Measurements from ENCODE around the gene IL3.
A peak's percentile ranks its signal among the peaks of the same experiment; 100 is the strongest.
"Not testable (repeated sequence)": the region's sequence is repeated elsewhere in the genome, so short reads cannot be mapped to it uniquely, and the experiment has no call there.

The IL3 gene

GRCh38 chr5:132093271-132093670 lies 32.8 kb downstream of the IL3 start:
- no peak for DNase-seq (ENCODE audit: low read depth, low spot score)

DNA sequence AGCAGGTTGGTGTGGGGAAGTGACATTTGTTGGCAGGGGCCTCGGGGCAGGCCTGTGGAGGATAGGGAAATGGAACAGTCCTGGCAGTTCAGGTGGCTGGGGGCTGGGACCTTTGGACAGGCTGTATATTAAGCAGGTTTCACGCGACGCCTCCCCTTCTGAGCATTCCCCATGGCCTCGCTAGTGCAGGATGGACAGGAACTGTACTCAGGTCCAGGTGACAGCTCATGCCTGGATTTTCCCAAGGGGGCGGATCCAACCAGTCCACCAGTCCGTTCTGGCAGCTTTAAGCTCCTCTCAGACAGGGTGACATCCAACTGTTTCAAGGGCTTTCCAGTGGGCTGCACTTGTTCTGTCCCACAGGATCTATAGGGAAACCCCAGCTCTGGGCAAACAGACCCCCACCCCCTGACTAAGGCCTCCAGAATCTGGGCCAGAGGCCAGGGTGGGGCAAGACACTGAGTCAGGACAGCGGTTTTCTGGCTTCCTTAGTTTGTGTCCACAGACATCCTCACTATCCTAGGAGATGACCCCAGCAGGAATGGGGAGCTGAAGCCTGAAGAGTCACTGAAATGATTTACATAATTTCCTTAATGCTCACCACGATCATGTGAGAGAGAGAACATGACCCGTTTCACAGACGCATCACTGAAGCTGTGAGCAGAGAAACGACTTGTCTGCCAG lies 34.1 kb downstream of the IL3 start:
- no peak for DNase-seq (ENCODE audit: low read depth, low spot score)

DNA sequence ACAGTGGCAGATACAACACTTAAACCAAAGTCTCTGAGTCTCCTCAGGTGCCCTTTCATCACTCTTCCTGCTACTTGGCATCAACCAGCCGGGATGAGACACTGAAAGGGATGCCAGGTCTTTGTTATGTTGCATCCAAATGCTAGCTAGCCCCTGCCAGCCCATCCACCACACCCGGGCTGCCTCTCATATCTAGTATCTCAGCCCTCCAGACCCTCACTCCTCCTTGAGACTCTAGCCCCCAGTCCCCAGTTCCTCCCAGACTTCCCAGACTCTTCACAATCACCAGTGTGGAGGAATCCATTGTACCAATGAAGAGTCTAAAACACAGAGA lies 34.6 kb downstream of the IL3 start:
- DNase-seq (ENCODE audit: low read depth, low spot score) = no peak

DNA sequence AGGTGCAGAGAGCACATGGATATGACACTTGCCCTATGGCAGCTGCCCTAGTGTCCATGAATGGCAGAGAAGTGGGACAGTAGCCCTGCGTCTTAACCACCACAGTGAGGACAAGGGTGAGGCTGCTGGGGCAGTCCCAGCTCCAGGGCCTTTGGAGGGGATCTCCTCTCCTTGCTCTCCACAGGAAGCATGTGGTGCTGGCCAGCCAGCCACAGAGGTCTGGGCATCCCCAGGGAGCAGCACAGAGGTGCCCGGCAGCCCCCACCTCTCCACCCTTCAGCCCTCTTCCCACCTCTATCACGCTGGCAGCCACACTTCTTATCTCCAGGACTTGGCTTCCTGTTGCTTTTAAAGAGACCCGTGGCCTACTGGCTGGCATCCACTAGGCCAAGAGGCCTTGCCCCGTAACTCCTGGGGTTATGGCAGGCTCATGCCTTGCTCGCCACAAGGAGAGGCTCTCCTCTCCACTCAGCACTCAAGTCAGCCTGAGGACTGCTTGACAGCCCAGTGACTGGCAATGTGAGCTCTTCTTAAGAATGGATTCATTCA lies 35.0 kb downstream of the IL3 start:
- DNase-seq (ENCODE audit: low read depth, low spot score) = no peak

DNA sequence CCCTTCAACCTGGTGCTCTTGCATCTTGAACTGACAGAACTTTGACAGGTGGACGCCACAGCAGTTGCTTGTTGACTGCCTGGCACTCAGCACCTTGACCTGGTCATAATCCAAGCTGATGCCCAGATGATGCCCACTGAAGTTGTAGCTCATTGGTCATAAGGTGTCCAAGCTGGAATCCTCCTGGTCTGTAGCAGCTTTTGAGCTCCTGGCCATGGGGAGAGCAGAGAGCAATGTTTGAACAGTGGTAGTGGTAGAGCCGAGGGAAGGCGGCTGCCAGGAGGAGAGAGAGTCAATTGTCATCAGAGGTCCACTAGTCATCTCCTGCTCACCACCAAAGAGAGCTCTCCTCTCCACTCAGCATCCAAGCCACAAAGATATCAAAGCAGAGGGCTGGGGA lies 36.4 kb downstream of the IL3 start:
- DNase-seq (ENCODE audit: low read depth, low spot score) = no peak

DNA sequence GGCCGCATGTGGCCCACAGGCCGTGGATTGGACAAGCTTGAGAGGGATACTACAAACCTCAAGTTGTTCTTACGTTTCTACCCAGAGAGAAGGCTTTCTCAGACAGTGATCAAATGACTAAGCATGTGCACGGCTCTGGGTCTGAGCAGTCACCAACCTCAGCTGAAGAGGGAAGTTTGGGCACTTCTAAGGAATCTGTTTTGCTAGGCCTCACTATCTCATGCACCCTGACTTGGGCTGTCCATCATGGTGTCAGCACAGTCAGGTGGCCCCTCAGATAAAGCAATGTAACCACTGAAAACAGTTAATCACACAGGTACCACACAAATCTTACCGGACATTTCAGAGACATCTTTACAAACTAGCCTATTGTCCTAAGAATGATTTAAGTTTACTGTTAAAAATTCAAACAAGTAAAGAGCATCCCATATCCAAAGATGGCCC lies 37.7 kb downstream of the IL3 start:
- DNase-seq (ENCODE audit: low read depth, low spot score) = no peak

GRCh38 chr5:132098621-132099020 lies 38.2 kb downstream of the IL3 start:
- no peak for DNase-seq (ENCODE audit: low read depth, low spot score)

DNA sequence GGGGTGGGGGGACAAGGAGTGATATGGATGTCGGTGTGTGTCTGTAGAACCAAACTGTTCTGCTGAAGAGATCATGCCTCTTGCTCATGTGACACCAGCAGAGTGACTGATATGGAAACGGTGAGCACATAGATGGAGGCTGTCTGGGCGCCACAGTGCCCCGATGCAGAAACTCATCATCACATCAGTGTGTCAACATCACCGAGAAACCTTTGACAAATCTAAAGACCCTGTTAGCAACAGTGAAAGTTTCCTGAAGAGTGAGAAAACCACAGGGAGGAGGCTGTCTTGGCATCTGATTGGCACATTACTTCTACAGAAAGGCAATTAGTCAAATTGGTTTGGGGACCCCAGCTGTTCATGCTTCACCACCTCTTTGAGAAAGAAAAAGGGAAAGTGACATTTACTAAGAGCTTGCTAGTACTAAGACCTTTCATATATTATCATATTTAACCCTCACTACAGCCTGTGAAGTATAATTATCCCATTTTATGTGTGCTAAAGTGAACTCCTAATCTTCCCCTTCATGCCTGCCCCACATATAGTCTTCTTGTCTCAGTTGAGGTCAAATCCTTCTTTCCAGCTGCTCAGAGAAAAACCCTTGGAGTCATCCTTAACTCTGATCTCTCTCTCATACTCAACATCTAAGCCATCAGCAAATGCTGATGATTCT lies 38.8 kb downstream of the IL3 start:
- DNase-seq (ENCODE audit: low read depth, low spot score) = no peak

GRCh38 chr5:132099905-132100304 lies 39.5 kb downstream of the IL3 start:
- DNase-seq (ENCODE audit: low read depth, low spot score) = no peak

DNA sequence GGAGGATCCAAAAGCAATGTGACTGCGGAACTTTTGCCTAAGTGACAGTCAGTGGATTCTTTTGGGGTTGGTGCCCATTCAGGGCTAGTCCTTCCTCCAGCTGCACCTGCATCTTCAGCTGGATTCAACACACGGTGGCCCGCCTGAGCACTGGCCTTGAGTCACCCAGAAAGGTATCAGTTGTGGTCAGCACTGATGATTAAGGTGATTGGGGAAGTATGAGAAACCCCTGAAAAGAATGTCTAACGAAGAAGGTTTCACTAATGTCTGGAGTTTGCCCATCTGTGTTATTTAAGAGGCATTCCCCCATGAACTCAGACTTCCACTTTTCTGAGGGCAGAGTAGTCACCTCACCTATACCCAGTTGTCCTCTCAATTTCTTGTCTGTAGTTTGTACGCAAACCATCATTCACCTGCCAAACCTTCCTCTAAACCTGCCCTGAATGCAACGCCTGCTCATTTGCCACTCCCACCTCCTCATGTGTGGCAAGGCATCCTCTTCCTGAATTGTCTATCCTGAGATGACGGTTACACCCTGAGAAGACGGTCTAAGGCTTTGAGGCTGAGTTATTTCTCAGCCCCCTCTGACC lies 40.3 kb downstream of the IL3 start:
- DNase-seq (ENCODE audit: low read depth, low spot score) = no peak

DNA sequence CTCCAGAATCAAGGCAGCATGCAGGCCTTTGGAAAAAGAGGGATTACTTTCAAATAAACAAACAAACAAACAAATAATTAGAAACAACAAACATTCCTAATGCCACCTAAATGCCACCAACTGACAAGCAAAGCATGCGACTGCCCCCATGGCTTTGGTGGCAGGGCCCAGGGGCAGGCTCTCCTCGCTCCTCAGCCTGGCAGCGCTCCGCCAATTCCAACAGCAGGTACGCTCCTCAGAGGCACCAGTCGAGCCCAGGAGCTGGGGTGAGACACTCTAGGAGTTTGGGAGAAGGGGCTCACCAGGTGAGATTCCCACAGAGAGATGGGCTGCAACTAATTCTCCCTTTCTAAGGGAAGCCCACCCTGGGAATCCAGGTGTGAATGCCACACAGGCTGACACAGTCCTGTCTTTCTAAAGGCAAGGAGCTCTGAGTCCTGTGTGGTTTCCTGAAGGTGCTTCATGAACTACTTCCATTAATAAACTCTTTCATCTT lies 41.0 kb downstream of the IL3 start:
- DNase-seq (ENCODE audit: low read depth, low spot score) = no peak

DNA sequence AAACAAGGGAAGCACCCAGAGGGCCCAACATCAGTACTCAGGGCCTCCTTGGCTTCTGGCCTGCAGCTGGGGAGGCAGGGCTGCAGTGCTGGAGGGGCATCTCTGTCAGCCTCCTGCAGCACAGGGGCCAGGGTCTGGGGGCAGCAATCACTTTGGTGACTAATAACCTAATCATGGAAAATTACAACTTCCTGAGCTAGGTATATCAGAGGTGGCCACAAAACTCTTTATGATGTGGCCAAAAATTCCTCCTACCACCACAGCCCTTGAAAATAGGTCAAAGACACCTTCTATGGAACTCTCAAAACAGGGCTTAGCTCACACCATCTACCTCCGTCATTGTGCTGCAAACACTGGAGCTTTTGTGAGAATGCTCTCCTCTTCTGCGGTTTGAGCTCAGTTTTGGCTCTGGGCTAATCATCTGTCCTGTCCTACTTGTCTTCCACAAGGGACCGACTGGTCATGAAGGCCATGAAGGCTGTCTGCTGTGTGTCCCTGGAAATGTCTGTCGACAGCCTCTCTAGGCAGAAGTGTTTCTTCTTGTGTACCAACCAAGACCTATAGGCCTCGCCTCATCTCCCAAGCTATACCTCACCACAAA lies 41.7 kb downstream of the IL3 start:
- DNase-seq (ENCODE audit: low read depth, low spot score) = no peak

DNA sequence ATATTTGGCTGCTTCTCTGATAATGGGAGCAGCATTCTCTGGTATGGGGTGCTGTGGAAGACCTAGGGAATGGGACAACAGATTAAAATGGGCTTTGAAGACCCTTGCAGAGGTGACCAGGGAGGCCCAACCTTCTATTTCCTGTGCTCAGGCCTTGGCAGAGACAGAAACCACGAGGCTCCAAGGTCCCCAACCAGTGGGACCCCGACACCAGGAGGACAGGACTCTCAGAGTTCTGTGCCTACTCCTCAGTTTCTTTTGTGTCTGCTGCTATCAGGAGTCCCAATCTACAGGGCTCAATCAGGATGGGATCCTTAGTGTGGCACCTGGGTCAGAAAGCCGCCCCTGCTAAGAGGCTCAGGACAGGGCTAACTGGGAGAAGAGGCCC lies 42.5 kb downstream of the IL3 start:
- no peak for DNase-seq (ENCODE audit: low read depth, low spot score)

GRCh38 chr5:132103332-132103951 lies 43.0 kb downstream of the IL3 start:
- peak; percentile 39 for DNase-seq (ENCODE audit: low read depth, low spot score)

DNA sequence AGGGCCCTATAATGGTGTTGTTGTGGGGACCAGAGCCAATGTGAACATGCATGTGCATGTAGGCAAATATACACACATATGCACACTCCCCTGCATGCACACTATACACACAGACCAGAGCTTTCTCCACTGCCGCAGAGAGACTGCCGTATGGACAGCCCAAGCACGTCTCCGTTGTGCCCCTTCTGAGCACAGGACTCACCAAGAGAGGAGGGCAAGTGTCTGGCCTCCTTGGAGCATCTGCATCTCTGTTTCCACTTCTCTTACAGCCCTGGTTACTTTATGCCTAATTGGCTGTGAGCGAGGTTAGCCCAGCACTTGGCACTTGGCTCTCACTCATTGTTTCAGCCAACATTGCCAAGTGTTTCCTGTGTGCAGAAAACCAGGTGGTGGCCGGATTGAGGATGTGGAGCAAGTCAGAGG lies 43.5 kb downstream of the IL3 start:
- DNase-seq (ENCODE audit: low read depth, low spot score) = no peak

GRCh38 chr5:132104556-132104955 lies 44.1 kb downstream of the IL3 start:
- no peak for DNase-seq (ENCODE audit: low read depth, low spot score)

DNA sequence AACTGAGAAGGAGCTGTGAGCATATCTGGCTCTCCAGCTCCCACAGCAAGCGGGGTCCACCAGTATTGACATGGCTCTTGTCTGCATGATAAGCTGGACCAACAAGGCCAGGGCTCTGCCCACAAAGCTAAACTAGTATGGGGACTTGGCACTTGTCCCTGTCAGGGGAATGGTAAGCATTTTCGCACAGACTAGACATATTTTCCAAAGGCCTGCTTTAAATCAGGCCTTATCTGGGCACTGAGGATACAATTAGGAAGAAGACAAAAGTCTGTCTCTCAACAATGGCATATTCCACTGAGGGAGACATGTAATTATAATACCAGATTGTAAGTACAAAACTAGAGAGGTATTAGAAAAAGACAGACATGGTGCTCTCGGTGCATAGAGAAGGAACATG lies 45.2 kb downstream of the IL3 start:
- no peak for DNase-seq (ENCODE audit: low read depth, low spot score)

DNA sequence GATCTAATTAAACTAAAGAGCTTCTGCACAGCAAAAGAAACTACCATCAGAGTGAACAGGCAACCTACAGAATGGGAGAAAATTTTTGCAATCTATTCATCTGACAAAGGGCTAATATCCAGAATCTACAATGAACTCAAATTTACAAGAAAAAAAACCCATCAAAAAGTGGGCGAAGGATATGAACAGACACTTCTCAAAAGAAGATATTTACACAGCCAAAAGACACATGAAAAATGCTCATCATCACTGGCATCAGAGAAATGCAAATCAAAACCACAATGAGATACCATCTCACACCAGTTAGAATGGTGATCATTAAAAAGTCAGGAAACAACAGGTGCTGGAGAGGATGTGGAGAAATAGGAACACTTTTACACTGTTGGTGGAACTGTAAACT lies 48.0 kb downstream of the IL3 start:
- not testable (repeated sequence) for DNase-seq (ENCODE audit: low read depth, low spot score)

DNA sequence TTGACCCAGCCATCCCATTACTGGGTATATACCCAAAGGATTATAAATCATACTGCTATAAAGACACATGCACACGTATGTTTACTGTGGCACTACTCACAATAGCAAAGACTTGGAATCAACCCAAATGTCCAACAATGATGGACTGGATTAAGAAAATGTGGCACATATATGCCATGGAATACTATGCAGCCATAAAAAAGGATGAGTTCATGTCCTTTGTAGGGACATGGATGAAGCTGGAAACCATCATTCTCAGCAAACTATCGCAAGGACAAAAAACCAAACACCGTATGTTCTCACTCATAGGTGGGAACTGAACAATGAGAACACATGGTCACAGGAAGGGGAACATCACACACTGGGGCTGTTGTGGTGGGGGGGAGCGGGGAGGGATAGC lies 48.5 kb downstream of the IL3 start:
- DNase-seq (ENCODE audit: low read depth, low spot score) = not testable (repeated sequence)

- no peak for DNase-seq (ENCODE audit: low read depth, low spot score)
Observed at GRCh38 chr5:132109494-132110053, 49.1 kb downstream of the IL3 start.

DNA sequence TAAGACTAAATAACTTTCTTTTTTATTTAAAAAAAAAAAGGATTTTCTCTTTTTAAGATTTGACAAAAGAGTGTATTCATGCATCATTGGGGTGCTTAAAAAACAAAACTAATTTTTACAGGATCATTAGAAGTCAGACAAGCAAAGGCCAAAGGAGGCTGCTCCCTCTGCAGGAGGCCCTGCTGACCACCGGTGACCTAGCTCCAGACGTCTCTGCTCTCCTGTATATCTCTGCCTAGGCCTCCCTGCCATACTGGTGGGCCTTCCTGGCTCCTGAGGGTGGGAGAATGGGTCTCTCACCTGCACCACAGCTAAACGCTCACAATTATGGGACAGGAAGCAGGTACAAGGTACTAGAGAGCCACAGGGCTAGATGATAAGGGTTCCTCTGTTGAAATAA lies 49.7 kb downstream of the IL3 start:
- DNase-seq (ENCODE audit: low read depth, low spot score) = no peak

- DNase-seq (ENCODE audit: low read depth, low spot score) = no peak
Observed at GRCh38 chr5:132110930-132111329, 50.5 kb downstream of the IL3 start.

Measured in brain pericyte (primary cell).